A549 (cell line): ENCODE results near the gene UCKL1.

Experiments used
- E2F6 ChIP-seq: IDR thresholded peaks from 2 replicates; pipeline ENCODE4 v1.6.1; 2012; ENCODE audit warnings: low read depth, borderline replicate concordance
- JUN ChIP-seq, 2 experiments: fragments of >200 bp; sonication (Bioruptor Twin); formaldehyde crosslinking; IDR thresholded peaks; 2 replicates in 1 of 2; 3 replicates in 1 of 2; pipeline ENCODE4 v1.6.1; 2016 to 2017
- JUNB ChIP-seq: fragments of >200 bp; sonication (Bioruptor Twin); formaldehyde crosslinking; IDR thresholded peaks from 2 replicates; pipeline ENCODE4 v1.6.1; 2016
- POLR2A ChIP-seq: IDR thresholded peaks from 2 replicates; pipeline ENCODE4 v1.6.1; 2012; ENCODE audit warnings: mild to moderate bottlenecking, low read length

GRCh38 chr20:63953764-63954429, 2.3 kb downstream of the UCKL1 start:
- no peak for TF ChIP-seq JUNB
- TF ChIP-seq POLR2A = no peak
- TF ChIP-seq E2F6 = no peak
- no peak for TF ChIP-seq JUN (IDR thresholded peaks at IDR 0.05)
